ENCODE measurements around the gene SUCLG2. TPM values are rescaled to one million over a fixed set of nuclear protein-coding genes. Genes with fewer than 3 reads are reported as not detected.
A peak's percentile ranks its signal among the peaks of the same experiment; 100 is the strongest.
"Not testable (repeated sequence)": the region's sequence is repeated elsewhere in the genome, so short reads cannot be mapped to it uniquely, and the experiment has no call there.

The SUCLG2 gene
- total RNA-seq, 2 experiments from 2014 or later, result 58.2 to 61.1 TPM

- intact Hi-C loops (cut with DNase I, micrococcal nuclease), result no loop called here
- ATAC-seq (no peak), DNase-seq (no peak)
- CTCF ChIA-PET, result interaction anchor here (1.1 kb wide), 1 partner anchor 16 kb away, joined by 4 read pairs; no protein-coding TSS in a partner anchor
- H3K36me3 Mint-ChIP-seq (ENCODE audit: low read depth), result peaks cover 48% of the 10 kb centered on the region
- no peak overlapping the region for H3K4me3 Mint-ChIP-seq
- peaks cover 2% of the 10 kb centered on the region for H3K9me3 Mint-ChIP-seq (ENCODE audit: low read depth)
- no peak overlapping the region for H3K27ac Mint-ChIP-seq
- peaks cover 32% of the 10 kb centered on the region for H3K4me1 Mint-ChIP-seq
- no peaks in the 10 kb centered on the region for H3K27me3 Mint-ChIP-seq
- POLR2A ChIA-PET, result interaction anchor here (0.6 kb wide), 1 partner anchor 171 kb away, joined by 3 read pairs; no protein-coding TSS in a partner anchor
Observed at GRCh38 chr3:67587811-67588210, 66.6 kb downstream of the SUCLG2 start.

- intact Hi-C loops (cut with DNase I, micrococcal nuclease), result no loop called here
- peaks cover 2% of the 10 kb centered on the region for H3K9me3 Mint-ChIP-seq (ENCODE audit: low read depth)
- no peak for DNase-seq
- POLR2A ChIA-PET, result interaction anchor here (0.7 kb wide), 1 partner anchor 581 kb away, joined by 3 read pairs; no protein-coding TSS in a partner anchor
- no peak overlapping the region for H3K4me3 Mint-ChIP-seq
- CTCF ChIA-PET, result interaction anchor here (0.7 to 1.1 kb wide), 2 partner anchors 17 to 111 kb away, joined by 4 read pairs; no protein-coding TSS in a partner anchor
- no peaks in the 10 kb centered on the region for H3K27me3 Mint-ChIP-seq
- H3K27ac Mint-ChIP-seq, result no peak overlapping the region
- H3K36me3 Mint-ChIP-seq (ENCODE audit: low read depth), result peaks cover 50% of the 10 kb centered on the region
- peaks cover 32% of the 10 kb centered on the region for H3K4me1 Mint-ChIP-seq
- no peak for ATAC-seq
Observed at GRCh38 chr3:67587301-67587700, 67.1 kb downstream of the SUCLG2 start.

GRCh38 chr3:67584608-67585007, 69.8 kb downstream of the SUCLG2 start:
- ATAC-seq; POLR2A ChIA-PET; H3K27me3 Mint-ChIP-seq; CTCF ChIA-PET; H3K9me3 Mint-ChIP-seq (ENCODE audit: low read depth); intact Hi-C loops (cut with DNase I, micrococcal nuclease); H3K27ac Mint-ChIP-seq; H3K4me3 Mint-ChIP-seq; DNase-seq: not testable (repeated sequence)
- peaks cover 40% of the 10 kb centered on the region for H3K36me3 Mint-ChIP-seq (ENCODE audit: low read depth)
- peaks cover 21% of the 10 kb centered on the region for H3K4me1 Mint-ChIP-seq

GRCh38 chr3:67580430-67581000, 73.9 kb downstream of the SUCLG2 start:
- DNase-seq (no peak), ATAC-seq (no peak)
- ChIA-PET POLR2A (interaction anchor here (0.6 kb wide), 1 partner anchor 26 kb away, joined by 3 read pairs; no protein-coding TSS in a partner anchor), CTCF (interaction anchor here (1.2 to 2.4 kb wide), 2 partner anchors 14 to 23 kb away, joined by 3 to 5 read pairs; no protein-coding TSS in a partner anchor)
- H3K27ac Mint-ChIP-seq, result no peak overlapping the region
- peaks cover 16% of the 10 kb centered on the region for H3K4me1 Mint-ChIP-seq
- no peaks in the 10 kb centered on the region for H3K27me3 Mint-ChIP-seq
- intact Hi-C loops (cut with DNase I, micrococcal nuclease), result no loop called here
- peaks cover 2% of the 10 kb centered on the region for H3K9me3 Mint-ChIP-seq (ENCODE audit: low read depth)
- no peak overlapping the region for H3K4me3 Mint-ChIP-seq
- H3K36me3 Mint-ChIP-seq (ENCODE audit: low read depth), result peaks cover 43% of the 10 kb centered on the region

- Mint-ChIP-seq H3K4me3 (no peak overlapping the region), H3K27me3 (no peaks in the 10 kb centered on the region), H3K27ac (no peak overlapping the region), H3K9me3 (ENCODE audit: low read depth) (peaks cover 3% of the 10 kb centered on the region), H3K36me3 (ENCODE audit: low read depth) (peaks cover 43% of the 10 kb centered on the region), H3K4me1 (no peaks in the 10 kb centered on the region)
- POLR2A ChIA-PET, result no interaction called here
- intact Hi-C loops (cut with DNase I, micrococcal nuclease), result no loop called here
- ATAC-seq, result no peak
- no peak for DNase-seq
- CTCF ChIA-PET, result no interaction called here
Observed at GRCh38 chr3:67578416-67578815, 76.0 kb downstream of the SUCLG2 start.

- intact Hi-C loops (cut with DNase I, micrococcal nuclease), result no loop called here
- POLR2A ChIA-PET, result no interaction called here
- ATAC-seq, result no peak
- H3K36me3 Mint-ChIP-seq (ENCODE audit: low read depth), result peaks cover 44% of the 10 kb centered on the region
- peaks cover 8% of the 10 kb centered on the region for H3K9me3 Mint-ChIP-seq (ENCODE audit: low read depth)
- H3K4me3 Mint-ChIP-seq, result no peak overlapping the region
- no peaks in the 10 kb centered on the region for H3K27me3 Mint-ChIP-seq
- no peak overlapping the region for H3K27ac Mint-ChIP-seq
- DNase-seq, result no peak
- H3K4me1 Mint-ChIP-seq, result peaks cover 4% of the 10 kb centered on the region
- CTCF ChIA-PET, result interaction anchor here (0.6 kb wide), 1 partner anchor 823 kb away, joined by 4 read pairs; no protein-coding TSS in a partner anchor
Observed at GRCh38 chr3:67576441-67576840, 78.0 kb downstream of the SUCLG2 start.

GRCh38 chr3:67569324-67569723, 85.1 kb downstream of the SUCLG2 start:
- ChIA-PET CTCF (no interaction called here), POLR2A (no interaction called here)
- ATAC-seq (no peak), DNase-seq (no peak)
- intact Hi-C loops (cut with DNase I, micrococcal nuclease), result no loop called here
- H3K36me3 Mint-ChIP-seq (ENCODE audit: low read depth), result peaks cover 46% of the 10 kb centered on the region
- H3K4me1 Mint-ChIP-seq, result peaks cover 4% of the 10 kb centered on the region
- H3K4me3 Mint-ChIP-seq, result no peak overlapping the region
- H3K27ac Mint-ChIP-seq, result no peak overlapping the region
- no peaks in the 10 kb centered on the region for H3K27me3 Mint-ChIP-seq
- peaks cover 22% of the 10 kb centered on the region for H3K9me3 Mint-ChIP-seq (ENCODE audit: low read depth)

- ATAC-seq (no peak), DNase-seq (no peak)
- ChIA-PET CTCF (no interaction called here), POLR2A (no interaction called here)
- Mint-ChIP-seq H3K27me3 (no peaks in the 10 kb centered on the region), H3K27ac (peak overlapping the region; percentile 7), H3K36me3 (ENCODE audit: low read depth) (peaks cover 39% of the 10 kb centered on the region), H3K4me3 (no peak overlapping the region), H3K9me3 (ENCODE audit: low read depth) (peaks cover 19% of the 10 kb centered on the region), H3K4me1 (peaks cover 6% of the 10 kb centered on the region)
- intact Hi-C loops (cut with DNase I, micrococcal nuclease), result no loop called here
Observed at GRCh38 chr3:67567893-67568292, 86.5 kb downstream of the SUCLG2 start.

- ChIA-PET CTCF (no interaction called here), POLR2A (no interaction called here)
- intact Hi-C loops (cut with DNase I, micrococcal nuclease), result no loop called here
- DNase-seq, result no peak
- peaks cover 5% of the 10 kb centered on the region for H3K4me1 Mint-ChIP-seq
- no peaks in the 10 kb centered on the region for H3K27me3 Mint-ChIP-seq
- H3K36me3 Mint-ChIP-seq (ENCODE audit: low read depth), result peaks cover 26% of the 10 kb centered on the region
- H3K4me3 Mint-ChIP-seq, result no peak overlapping the region
- H3K9me3 Mint-ChIP-seq (ENCODE audit: low read depth), result peaks cover 4% of the 10 kb centered on the region
- ATAC-seq, result no peak
- no peak overlapping the region for H3K27ac Mint-ChIP-seq
Observed at GRCh38 chr3:67564973-67565372, 89.4 kb downstream of the SUCLG2 start.

- ChIA-PET POLR2A (no interaction called here), CTCF (interaction anchor here (1.3 kb wide), 1 partner anchor 16 kb away, joined by 3 read pairs; no protein-coding TSS in a partner anchor)
- H3K9me3 Mint-ChIP-seq (ENCODE audit: low read depth), result peaks cover 4% of the 10 kb centered on the region
- DNase-seq, result no peak
- H3K27me3 Mint-ChIP-seq, result no peaks in the 10 kb centered on the region
- no peak overlapping the region for H3K27ac Mint-ChIP-seq
- H3K4me3 Mint-ChIP-seq, result no peak overlapping the region
- intact Hi-C loops (cut with DNase I, micrococcal nuclease), result no loop called here
- no peak for ATAC-seq
- H3K36me3 Mint-ChIP-seq (ENCODE audit: low read depth), result peaks cover 26% of the 10 kb centered on the region
- peaks cover 8% of the 10 kb centered on the region for H3K4me1 Mint-ChIP-seq
Observed at GRCh38 chr3:67564008-67564407, 90.4 kb downstream of the SUCLG2 start.

- H3K27ac Mint-ChIP-seq, result no peak overlapping the region
- no peaks in the 10 kb centered on the region for H3K9me3 Mint-ChIP-seq (ENCODE audit: low read depth)
- no peak for DNase-seq
- peaks cover 8% of the 10 kb centered on the region for H3K4me1 Mint-ChIP-seq
- intact Hi-C loops (cut with DNase I, micrococcal nuclease), result no loop called here
- no peaks in the 10 kb centered on the region for H3K27me3 Mint-ChIP-seq
- ATAC-seq, result no peak
- no peak overlapping the region for H3K4me3 Mint-ChIP-seq
- CTCF ChIA-PET, result interaction anchor here (0.6 kb wide), 1 partner anchor 192 kb away, joined by 4 read pairs; no protein-coding TSS in a partner anchor
- POLR2A ChIA-PET, result no interaction called here
- peaks cover 34% of the 10 kb centered on the region for H3K36me3 Mint-ChIP-seq (ENCODE audit: low read depth)
Observed at GRCh38 chr3:67561667-67562394, 92.6 kb downstream of the SUCLG2 start.

- DNase-seq (no peak), ATAC-seq (no peak)
- no peaks in the 10 kb centered on the region for H3K27me3 Mint-ChIP-seq
- peaks cover 38% of the 10 kb centered on the region for H3K36me3 Mint-ChIP-seq (ENCODE audit: low read depth)
- H3K4me1 Mint-ChIP-seq, result peaks cover 8% of the 10 kb centered on the region
- ChIA-PET POLR2A (no interaction called here), CTCF (no interaction called here)
- H3K4me3 Mint-ChIP-seq, result no peak overlapping the region
- no peak overlapping the region for H3K27ac Mint-ChIP-seq
- H3K9me3 Mint-ChIP-seq (ENCODE audit: low read depth), result no peaks in the 10 kb centered on the region
- intact Hi-C loops (cut with DNase I, micrococcal nuclease), result no loop called here
Observed at GRCh38 chr3:67561266-67561665, 93.1 kb downstream of the SUCLG2 start.

Measured in activated CD4-positive, alpha-beta T cell treated with anti-CD3 and anti-CD28 coated beads for 36 hours (primary cell).